NCI-H1417 treated with DMSO at 0.1 percent for 48 hours (cell line): Measurements from ENCODE around the gene ADAM15.
A peak's percentile ranks its signal among the peaks of the same experiment; 100 is the strongest.

Experiments
- DNase-seq: peaks from one replicate; lab custom pipeline; 2025; lab: John Stamatoyannopoulos, UW

Gene ADAM15

GRCh38 chr1:155050560-155051341 is at the start of gene ADAM15:
Gene ADAM15 (plus strand): TSS chr1:155051316. CDS start chr1:155051387, 71 bp downstream.
- DNase-seq: peak; percentile 68

GRCh38 chr1:155001425-155001674 is 49.8 kb upstream of the ADAM15 start:
- no peak for DNase-seq

- peak; percentile 96 for DNase-seq
Measured at GRCh38 chr1:155001675-155002463, 49.2 kb upstream of the ADAM15 start.

- no peak for DNase-seq
Measured at GRCh38 chr1:155002464-155003226, 48.5 kb upstream of the ADAM15 start, which contains the start of gene ZBTB7B. Gene ZBTB7B (plus strand): TSS chr1:155002802. CDS start chr1:155014661, 11,859 bp downstream.

- no peak for DNase-seq
Measured at GRCh38 chr1:155003227-155003765, 47.8 kb upstream of the ADAM15 start.

- DNase-seq: no peak
Measured at GRCh38 chr1:155003766-155004351, 47.3 kb upstream of the ADAM15 start.

GRCh38 chr1:155004352-155005075 is 46.6 kb upstream of the ADAM15 start:
- no peak for DNase-seq

- DNase-seq: no peak
Measured at GRCh38 chr1:155005076-155006011, 45.8 kb upstream of the ADAM15 start.

- no peak for DNase-seq
Measured at GRCh38 chr1:155006601-155007101, 44.5 kb upstream of the ADAM15 start.

- DNase-seq: no peak
Measured at GRCh38 chr1:155007251-155007828, 43.8 kb upstream of the ADAM15 start.

GRCh38 chr1:155008015-155008941 is 42.8 kb upstream of the ADAM15 start:
- no peak for DNase-seq

- DNase-seq: no peak
Measured at GRCh38 chr1:155009221-155009711, 41.9 kb upstream of the ADAM15 start.

- DNase-seq: no peak
Measured at GRCh38 chr1:155009742-155010141, 41.4 kb upstream of the ADAM15 start.

- no peak for DNase-seq
Measured at GRCh38 chr1:155010211-155010918, 40.8 kb upstream of the ADAM15 start.

GRCh38 chr1:155011004-155011416 is 40.1 kb upstream of the ADAM15 start:
- DNase-seq: no peak

- DNase-seq: no peak
Measured at GRCh38 chr1:155011437-155012025, 39.6 kb upstream of the ADAM15 start.

GRCh38 chr1:155012026-155012546 is 39.0 kb upstream of the ADAM15 start:
- DNase-seq: peak; percentile 82
